ENCODE data around the gene GAST. TPM values are rescaled to one million over a fixed set of nuclear protein-coding genes. Genes with fewer than 3 reads are reported as not detected.
A peak's percentile ranks its signal among the peaks of the same experiment; 100 is the strongest.

Gene GAST
- total RNA-seq, 1 experiment from 2014 or later, result not detected

- Histone ChIP-seq H4K20me1 (ENCODE audit: insufficient read depth, low read depth, low read length) (no peaks in the 10 kb centered on the region), H3K9me2 (replicated peaks; ENCODE audit: insufficient read depth, low read length) (no peaks in the 10 kb centered on the region), H3K9ac (ENCODE audit: low read length) (no peak overlapping the region), H2AFZ (ENCODE audit: low read length) (no peak overlapping the region), H3K4me3 (ENCODE audit: low read length) (no peak overlapping the region), H3K9me3 (ENCODE audit: low read length) (no peaks in the 10 kb centered on the region), H3K27me3 (ENCODE audit: low read length) (no peaks in the 10 kb centered on the region), H3K27ac (ENCODE audit: low read length) (no peak overlapping the region), H3K4me2 (ENCODE audit: low read depth, low read length, poor library complexity, severe bottlenecking) (no peak overlapping the region), H3K4me1 (ENCODE audit: low read length) (peaks cover 2% of the 10 kb centered on the region; the same call in 1 of the 2 replicates), H3K79me2 (ENCODE audit: low read length) (no peaks in the 10 kb centered on the region), H3K36me3 (ENCODE audit: insufficient read depth, low read length) (peaks cover 9% of the 10 kb centered on the region)
- DNase-seq, result no peak
These were observed 46.5 kb downstream of the GAST start for GRCh38 chr17:41758601-41759000.

GRCh38 chr17:41760878-41761277 lies 48.7 kb downstream of the GAST start:
- H4K20me1 ChIP-seq (ENCODE audit: insufficient read depth, low read depth, low read length), result no peaks in the 10 kb centered on the region
- H3K9ac ChIP-seq (ENCODE audit: low read length), result no peak overlapping the region
- H3K4me2 ChIP-seq (ENCODE audit: low read depth, low read length, poor library complexity, severe bottlenecking), result no peak overlapping the region
- no peak overlapping the region for H3K27ac ChIP-seq (ENCODE audit: low read length)
- H3K79me2 ChIP-seq (ENCODE audit: low read length), result no peaks in the 10 kb centered on the region
- H2AFZ ChIP-seq (ENCODE audit: low read length), result no peak overlapping the region
- no peaks in the 10 kb centered on the region for H3K9me2 ChIP-seq (replicated peaks; ENCODE audit: insufficient read depth, low read length)
- no peak overlapping the region for H3K4me3 ChIP-seq (ENCODE audit: low read length)
- no peaks in the 10 kb centered on the region for H3K9me3 ChIP-seq (ENCODE audit: low read length)
- peaks cover 2% of the 10 kb centered on the region; the same call in 1 of the 2 replicates for H3K4me1 ChIP-seq (ENCODE audit: low read length)
- no peak for DNase-seq
- no peaks in the 10 kb centered on the region for H3K27me3 ChIP-seq (ENCODE audit: low read length)
- H3K36me3 ChIP-seq (ENCODE audit: insufficient read depth, low read length), result peaks cover 13% of the 10 kb centered on the region

GRCh38 chr17:41762391-41762790 lies 50.3 kb downstream of the GAST start:
- Histone ChIP-seq H2AFZ (ENCODE audit: low read length) (no peak overlapping the region), H3K9me3 (ENCODE audit: low read length) (no peaks in the 10 kb centered on the region), H3K4me3 (ENCODE audit: low read length) (no peak overlapping the region), H3K36me3 (ENCODE audit: insufficient read depth, low read length) (peaks cover 21% of the 10 kb centered on the region), H3K9me2 (replicated peaks; ENCODE audit: insufficient read depth, low read length) (no peaks in the 10 kb centered on the region), H3K9ac (ENCODE audit: low read length) (no peak overlapping the region), H3K4me2 (ENCODE audit: low read depth, low read length, poor library complexity, severe bottlenecking) (no peak overlapping the region), H3K79me2 (ENCODE audit: low read length) (no peaks in the 10 kb centered on the region), H3K4me1 (ENCODE audit: low read length) (peaks cover 2% of the 10 kb centered on the region; the same call in 1 of the 2 replicates), H3K27ac (ENCODE audit: low read length) (no peak overlapping the region), H3K27me3 (ENCODE audit: low read length) (no peaks in the 10 kb centered on the region), H4K20me1 (ENCODE audit: insufficient read depth, low read depth, low read length) (no peaks in the 10 kb centered on the region)
- no peak for DNase-seq

- no peaks in the 10 kb centered on the region for H3K9me2 ChIP-seq (replicated peaks; ENCODE audit: insufficient read depth, low read length)
- H3K9ac ChIP-seq (ENCODE audit: low read length), result no peak overlapping the region
- H3K9me3 ChIP-seq (ENCODE audit: low read length), result no peaks in the 10 kb centered on the region
- H3K27me3 ChIP-seq (ENCODE audit: low read length), result no peaks in the 10 kb centered on the region
- H2AFZ ChIP-seq (ENCODE audit: low read length), result no peak overlapping the region
- DNase-seq, result no peak
- no peak overlapping the region for H3K27ac ChIP-seq (ENCODE audit: low read length)
- H3K36me3 ChIP-seq (ENCODE audit: insufficient read depth, low read length), result peaks cover 21% of the 10 kb centered on the region
- no peaks in the 10 kb centered on the region for H4K20me1 ChIP-seq (ENCODE audit: insufficient read depth, low read depth, low read length)
- no peaks in the 10 kb centered on the region for H3K79me2 ChIP-seq (ENCODE audit: low read length)
- no peak overlapping the region for H3K4me3 ChIP-seq (ENCODE audit: low read length)
- no peak overlapping the region for H3K4me2 ChIP-seq (ENCODE audit: low read depth, low read length, poor library complexity, severe bottlenecking)
- H3K4me1 ChIP-seq (ENCODE audit: low read length), result peaks cover 2% of the 10 kb centered on the region; the same call in 1 of the 2 replicates
These were observed 50.7 kb downstream of the GAST start for GRCh38 chr17:41762841-41763240.

- Histone ChIP-seq H3K9me3 (ENCODE audit: low read length) (no peaks in the 10 kb centered on the region), H3K27ac (ENCODE audit: low read length) (no peak overlapping the region), H4K20me1 (ENCODE audit: insufficient read depth, low read depth, low read length) (no peaks in the 10 kb centered on the region), H3K4me2 (ENCODE audit: low read depth, low read length, poor library complexity, severe bottlenecking) (no peak overlapping the region), H3K36me3 (ENCODE audit: insufficient read depth, low read length) (peaks cover 21% of the 10 kb centered on the region), H3K9ac (ENCODE audit: low read length) (no peak overlapping the region), H3K4me3 (ENCODE audit: low read length) (no peak overlapping the region), H3K4me1 (ENCODE audit: low read length) (peaks cover 2% of the 10 kb centered on the region; the same call in 1 of the 2 replicates), H3K79me2 (ENCODE audit: low read length) (no peaks in the 10 kb centered on the region), H3K9me2 (replicated peaks; ENCODE audit: insufficient read depth, low read length) (no peaks in the 10 kb centered on the region), H2AFZ (ENCODE audit: low read length) (no peak overlapping the region), H3K27me3 (ENCODE audit: low read length) (no peaks in the 10 kb centered on the region)
- no peak for DNase-seq
These were observed 51.2 kb downstream of the GAST start for GRCh38 chr17:41763327-41763726.

Small RNA genes lying within 50 kb of the gene (small RNA-seq; reads per million reads assigned to genes)
- gene RN7SL399P (not detected), gene RNA5SP442 (0.47 reads per million, percentile 8 among the genes with 10 or more reads in this experiment)

Other genes with a start within 250 kb of the GAST start
- gene KRT32, start 244.9 kb upstream of the GAST start, total RNA-seq (2014; rRNA removed; shearing (Covaris generic); ENCODE audit: low replicate concordance), result not detected in 2 replicates
- not detected in 2 replicates for gene KRT35, start 231.2 kb upstream of the GAST start, total RNA-seq (2014; rRNA removed; shearing (Covaris generic); ENCODE audit: low replicate concordance)
- gene KRT36, start 222.4 kb upstream of the GAST start, total RNA-seq (2014; rRNA removed; shearing (Covaris generic); ENCODE audit: low replicate concordance), result not detected in 2 replicates
- not detected in 2 replicates for gene KRT13, start 206.7 kb upstream of the GAST start, total RNA-seq (2014; rRNA removed; shearing (Covaris generic); ENCODE audit: low replicate concordance)
- gene KRT15, start 193.4 kb upstream of the GAST start, total RNA-seq (2014; rRNA removed; shearing (Covaris generic); ENCODE audit: low replicate concordance), result not detected in 2 replicates
- not detected in 2 replicates for gene KRT19, start 184.0 kb upstream of the GAST start, total RNA-seq (2014; rRNA removed; shearing (Covaris generic); ENCODE audit: low replicate concordance)
- gene KRT9, start 140.3 kb upstream of the GAST start, total RNA-seq (2014; rRNA removed; shearing (Covaris generic); ENCODE audit: low replicate concordance), result not detected in 2 replicates
- not detected in 2 replicates for gene KRT14, start 125.4 kb upstream of the GAST start, total RNA-seq (2014; rRNA removed; shearing (Covaris generic); ENCODE audit: low replicate concordance)
- gene KRT16, start 99.6 kb upstream of the GAST start, total RNA-seq (2014; rRNA removed; shearing (Covaris generic); ENCODE audit: low replicate concordance), result not detected in 2 replicates
- not detected in 2 replicates for gene KRT17, start 87.8 kb upstream of the GAST start, total RNA-seq (2014; rRNA removed; shearing (Covaris generic); ENCODE audit: low replicate concordance)
- gene EIF1, start 23.4 kb upstream of the GAST start, total RNA-seq (2014; rRNA removed; shearing (Covaris generic); ENCODE audit: low replicate concordance), result 101 and 172 TPM in 2 replicates
- 0.04 and 0.48 TPM in 2 replicates for gene HAP1, start 22.3 kb downstream of the GAST start, total RNA-seq (2014; rRNA removed; shearing (Covaris generic); ENCODE audit: low replicate concordance)
- 102 and 133 TPM in 2 replicates for gene JUP, start 74.4 kb downstream of the GAST start, total RNA-seq (2014; rRNA removed; shearing (Covaris generic); ENCODE audit: low replicate concordance)
- 0.61 TPM in 1 of 2 replicates, not detected in the other for gene P3H4, start 99.6 kb downstream of the GAST start, total RNA-seq (2014; rRNA removed; shearing (Covaris generic); ENCODE audit: low replicate concordance)
- 0.54 and 1.9 TPM in 2 replicates for gene FKBP10, start 100.7 kb downstream of the GAST start, total RNA-seq (2014; rRNA removed; shearing (Covaris generic); ENCODE audit: low replicate concordance)
- 10.5 and 17.8 TPM in 2 replicates for gene NT5C3B, start 123.9 kb downstream of the GAST start, total RNA-seq (2014; rRNA removed; shearing (Covaris generic); ENCODE audit: low replicate concordance)
- 0.29 TPM in 1 of 2 replicates, not detected in the other for gene KLHL10, start 125.5 kb downstream of the GAST start, total RNA-seq (2014; rRNA removed; shearing (Covaris generic); ENCODE audit: low replicate concordance)
- gene KLHL11, start 153.1 kb downstream of the GAST start, total RNA-seq (2014; rRNA removed; shearing (Covaris generic); ENCODE audit: low replicate concordance), result 14.3 and 19.0 TPM in 2 replicates
- gene ACLY, start 206.6 kb downstream of the GAST start, total RNA-seq (2014; rRNA removed; shearing (Covaris generic); ENCODE audit: low replicate concordance), result 173 and 212 TPM in 2 replicates
- 0.67 and 1.0 TPM in 2 replicates for gene ODAD4, start 218.3 kb downstream of the GAST start, total RNA-seq (2014; rRNA removed; shearing (Covaris generic); ENCODE audit: low replicate concordance)

All from Karpas-422 (cell line).